HG03342 (cell line): ENCODE data around the gene NCAPD2.
A peak's percentile ranks its signal among the peaks of the same experiment; 100 is the strongest.

Source experiments
- ATAC-seq: cut with Tn5 transposase; IDR thresholded peaks from one replicate; pipeline ENCODE4 v1.9.1; 2021; ENCODE audit warnings: mild to moderate bottlenecking, moderate library complexity; ENCODE audit not compliant: unreplicated experiment

NCAPD2 gene, protein sequence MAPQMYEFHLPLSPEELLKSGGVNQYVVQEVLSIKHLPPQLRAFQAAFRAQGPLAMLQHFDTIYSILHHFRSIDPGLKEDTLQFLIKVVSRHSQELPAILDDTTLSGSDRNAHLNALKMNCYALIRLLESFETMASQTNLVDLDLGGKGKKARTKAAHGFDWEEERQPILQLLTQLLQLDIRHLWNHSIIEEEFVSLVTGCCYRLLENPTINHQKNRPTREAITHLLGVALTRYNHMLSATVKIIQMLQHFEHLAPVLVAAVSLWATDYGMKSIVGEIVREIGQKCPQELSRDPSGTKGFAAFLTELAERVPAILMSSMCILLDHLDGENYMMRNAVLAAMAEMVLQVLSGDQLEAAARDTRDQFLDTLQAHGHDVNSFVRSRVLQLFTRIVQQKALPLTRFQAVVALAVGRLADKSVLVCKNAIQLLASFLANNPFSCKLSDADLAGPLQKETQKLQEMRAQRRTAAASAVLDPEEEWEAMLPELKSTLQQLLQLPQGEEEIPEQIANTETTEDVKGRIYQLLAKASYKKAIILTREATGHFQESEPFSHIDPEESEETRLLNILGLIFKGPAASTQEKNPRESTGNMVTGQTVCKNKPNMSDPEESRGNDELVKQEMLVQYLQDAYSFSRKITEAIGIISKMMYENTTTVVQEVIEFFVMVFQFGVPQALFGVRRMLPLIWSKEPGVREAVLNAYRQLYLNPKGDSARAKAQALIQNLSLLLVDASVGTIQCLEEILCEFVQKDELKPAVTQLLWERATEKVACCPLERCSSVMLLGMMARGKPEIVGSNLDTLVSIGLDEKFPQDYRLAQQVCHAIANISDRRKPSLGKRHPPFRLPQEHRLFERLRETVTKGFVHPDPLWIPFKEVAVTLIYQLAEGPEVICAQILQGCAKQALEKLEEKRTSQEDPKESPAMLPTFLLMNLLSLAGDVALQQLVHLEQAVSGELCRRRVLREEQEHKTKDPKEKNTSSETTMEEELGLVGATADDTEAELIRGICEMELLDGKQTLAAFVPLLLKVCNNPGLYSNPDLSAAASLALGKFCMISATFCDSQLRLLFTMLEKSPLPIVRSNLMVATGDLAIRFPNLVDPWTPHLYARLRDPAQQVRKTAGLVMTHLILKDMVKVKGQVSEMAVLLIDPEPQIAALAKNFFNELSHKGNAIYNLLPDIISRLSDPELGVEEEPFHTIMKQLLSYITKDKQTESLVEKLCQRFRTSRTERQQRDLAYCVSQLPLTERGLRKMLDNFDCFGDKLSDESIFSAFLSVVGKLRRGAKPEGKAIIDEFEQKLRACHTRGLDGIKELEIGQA (N-terminal part only)

GRCh38 chr12:6493497-6494257, at the start of gene NCAPD2:
Gene NCAPD2, plus strand, starts transcription at chr12:6494102. Its CDS starts 997 bp downstream, at chr12:6495099.
- peak; percentile 83 for ATAC-seq

- no peak for ATAC-seq
Observed at GRCh38 chr12:6444704-6445688, 48.9 kb upstream of the NCAPD2 start, which contains the start of gene CD27. Gene CD27, plus strand, starts transcription at chr12:6444955. Its CDS starts 141 bp downstream, at chr12:6445096.

DNA sequence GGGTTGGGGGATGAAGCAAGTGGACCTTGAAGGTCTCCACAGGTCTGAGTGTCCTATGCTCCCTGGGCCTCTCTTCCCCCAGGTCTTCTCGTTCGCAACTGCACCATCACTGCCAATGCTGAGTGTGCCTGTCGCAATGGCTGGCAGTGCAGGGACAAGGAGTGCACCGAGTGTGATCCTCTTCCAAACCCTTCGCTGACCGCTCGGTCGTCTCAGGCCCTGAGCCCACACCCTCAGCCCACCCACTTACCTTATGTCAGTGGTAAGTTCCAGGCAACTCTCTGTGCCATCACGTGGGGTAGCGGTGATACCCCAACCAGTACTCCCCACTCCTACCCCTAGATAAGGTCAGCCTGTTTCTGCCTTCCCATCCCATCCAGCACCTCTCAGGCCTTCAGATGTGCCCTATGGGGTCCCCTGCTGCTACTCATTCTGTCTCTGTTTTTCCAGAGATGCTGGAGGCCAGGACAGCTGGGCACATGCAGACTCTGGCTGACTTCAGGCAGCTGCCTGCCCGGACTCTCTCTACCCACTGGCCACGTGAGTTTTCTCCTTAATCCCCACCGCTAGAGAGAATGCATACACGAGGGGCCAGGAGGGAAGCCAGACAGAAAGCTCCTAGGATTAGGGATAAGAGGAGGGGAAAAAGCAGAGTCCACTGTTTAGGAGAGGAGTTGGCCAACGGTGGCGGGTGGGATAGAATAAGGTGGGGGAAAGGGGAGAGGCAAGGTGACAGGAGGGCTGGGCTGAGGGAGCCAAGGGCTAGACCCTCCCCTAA, 43.6 kb upstream of the NCAPD2 start:
- no peak for ATAC-seq

DNA sequence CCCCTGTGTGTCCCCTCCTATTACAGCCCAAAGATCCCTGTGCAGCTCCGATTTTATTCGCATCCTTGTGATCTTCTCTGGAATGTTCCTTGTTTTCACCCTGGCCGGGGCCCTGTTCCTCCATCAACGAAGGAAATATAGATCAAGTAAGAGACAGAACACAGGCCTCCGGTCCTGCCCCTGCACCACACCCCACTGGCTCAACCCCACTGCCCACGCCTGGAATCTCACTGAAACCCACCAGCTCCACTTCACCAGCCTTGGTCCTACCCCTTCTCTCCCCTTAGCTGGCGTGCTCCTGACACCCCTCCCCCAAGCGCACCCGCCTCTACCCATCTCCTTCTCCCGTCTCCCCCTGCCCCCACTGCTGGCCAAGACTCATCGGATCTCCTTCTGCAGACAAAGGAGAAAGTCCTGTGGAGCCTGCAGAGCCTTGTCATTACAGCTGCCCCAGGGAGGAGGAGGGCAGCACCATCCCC, 43.0 kb upstream of the NCAPD2 start:
- no peak for ATAC-seq

DNA sequence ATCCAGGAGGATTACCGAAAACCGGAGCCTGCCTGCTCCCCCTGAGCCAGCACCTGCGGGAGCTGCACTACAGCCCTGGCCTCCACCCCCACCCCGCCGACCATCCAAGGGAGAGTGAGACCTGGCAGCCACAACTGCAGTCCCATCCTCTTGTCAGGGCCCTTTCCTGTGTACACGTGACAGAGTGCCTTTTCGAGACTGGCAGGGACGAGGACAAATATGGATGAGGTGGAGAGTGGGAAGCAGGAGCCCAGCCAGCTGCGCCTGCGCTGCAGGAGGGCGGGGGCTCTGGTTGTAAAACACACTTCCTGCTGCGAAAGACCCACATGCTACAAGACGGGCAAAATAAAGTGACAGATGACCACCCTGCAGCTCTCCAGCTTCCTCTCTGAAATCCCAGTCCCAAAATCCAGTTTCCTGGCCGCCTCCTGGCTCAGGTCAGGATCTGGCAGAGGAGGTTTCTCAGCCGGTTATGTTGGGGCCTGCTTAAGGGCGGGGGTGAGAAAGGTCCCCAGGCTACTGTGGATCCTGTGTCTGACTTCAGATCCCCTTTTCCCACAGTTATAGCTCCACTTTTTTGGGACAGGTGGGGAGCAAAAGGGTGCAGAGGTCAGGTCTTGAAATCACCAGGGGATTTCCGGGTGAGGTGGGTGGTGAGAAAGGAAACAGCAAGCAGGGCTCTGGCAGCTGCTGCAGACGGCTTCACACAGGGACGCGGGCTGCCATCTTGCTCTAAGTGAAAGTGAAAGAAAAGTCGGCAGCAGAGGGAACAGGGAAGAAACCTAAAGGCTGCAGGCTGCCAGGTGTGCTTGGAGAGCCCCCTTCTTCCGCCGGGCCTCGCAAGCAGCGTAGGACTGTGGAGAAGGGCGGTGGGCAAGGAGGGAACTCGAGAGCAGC, 42.3 kb upstream of the NCAPD2 start, which contains the start of gene TAPBPL:
TAPBPL (plus strand) TSS at position 695 of the 897 bp plus-strand sequence. CDS start 207 bp downstream, outside the sequence.
- ATAC-seq: no peak

GRCh38 chr12:6452245-6452943, 41.5 kb upstream of the NCAPD2 start:
- no peak for ATAC-seq

- no peak for ATAC-seq
Observed at GRCh38 chr12:6452944-6453630, 40.8 kb upstream of the NCAPD2 start.

DNA sequence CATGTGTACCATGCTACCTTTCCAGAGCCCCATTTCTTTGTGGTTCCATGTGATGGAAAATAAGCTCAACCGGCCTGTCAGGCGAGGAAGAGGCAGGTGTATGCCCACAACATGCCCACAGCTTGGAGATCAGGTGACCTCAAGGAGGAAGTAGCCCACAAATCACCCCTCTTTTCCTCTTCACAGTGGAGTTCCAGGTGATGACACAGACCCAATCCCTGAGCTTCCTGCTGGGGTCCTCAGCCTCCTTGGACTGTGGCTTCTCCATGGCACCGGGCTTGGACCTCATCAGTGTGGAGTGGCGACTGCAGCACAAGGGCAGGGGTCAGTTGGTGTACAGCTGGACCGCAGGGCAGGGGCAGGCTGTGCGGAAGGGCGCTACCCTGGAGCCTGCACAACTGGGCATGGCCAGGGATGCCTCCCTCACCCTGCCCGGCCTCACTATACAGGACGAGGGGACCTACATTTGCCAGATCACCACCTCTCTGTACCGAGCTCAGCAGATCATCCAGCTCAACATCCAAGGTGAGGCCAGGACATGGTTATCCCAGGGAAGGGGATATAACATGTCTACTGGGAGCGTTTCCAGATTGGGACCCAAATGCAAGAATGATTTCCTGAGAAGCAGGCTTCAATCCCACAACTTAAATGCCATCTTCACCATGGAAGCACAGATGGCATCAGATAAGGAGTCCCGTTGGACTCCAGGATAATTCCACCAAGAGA, 36.5 kb upstream of the NCAPD2 start:
- ATAC-seq: no peak

GRCh38 chr12:6458281-6459003, 35.5 kb upstream of the NCAPD2 start:
- ATAC-seq: no peak

DNA sequence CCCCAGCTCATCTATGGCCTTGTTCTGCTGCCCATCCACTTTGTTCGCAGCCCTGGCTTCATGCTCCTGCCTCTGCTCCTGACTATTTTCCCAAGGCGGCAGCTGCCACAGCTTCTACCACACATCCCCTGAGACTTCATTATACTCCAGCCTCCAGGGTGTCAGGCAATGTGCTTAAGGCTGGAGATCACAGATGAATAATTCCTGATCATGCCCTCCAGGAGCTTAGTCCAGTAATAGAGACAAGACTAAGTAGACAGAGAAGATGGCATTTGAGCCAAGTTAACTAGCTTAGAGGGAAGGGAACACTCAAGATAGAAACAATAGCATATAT, 34.9 kb upstream of the NCAPD2 start:
- ATAC-seq: no peak

DNA sequence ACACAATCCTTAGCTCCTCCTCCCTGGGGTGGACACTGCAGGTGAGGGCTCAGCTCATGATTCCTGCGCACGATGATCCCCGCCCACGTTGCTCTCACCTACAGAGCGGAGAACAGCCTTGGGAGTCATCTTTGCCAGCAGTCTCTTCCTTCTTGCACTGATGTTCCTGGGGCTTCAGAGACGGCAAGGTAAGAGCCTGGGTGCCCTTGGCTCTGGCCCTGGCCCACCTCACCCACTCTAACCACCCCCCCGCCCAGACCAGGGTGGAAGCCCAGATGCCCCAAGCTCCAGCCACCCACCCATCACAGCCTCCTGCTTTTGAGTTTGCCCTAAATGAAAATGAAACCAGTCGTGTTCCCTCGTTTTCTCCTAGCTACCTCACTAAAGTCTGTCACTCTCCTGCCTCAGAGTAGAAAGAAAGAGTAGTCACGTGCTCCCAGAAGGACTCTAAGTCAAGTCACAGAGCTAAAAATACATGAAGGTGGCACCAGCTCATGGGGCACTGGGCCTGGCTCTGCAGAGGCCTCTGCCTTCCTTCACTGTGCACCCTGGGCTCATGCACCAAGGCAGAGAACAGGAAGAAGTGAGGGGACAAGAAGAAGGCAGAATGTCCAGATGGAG, 33.0 kb upstream of the NCAPD2 start:
- no peak for ATAC-seq

GRCh38 chr12:6461401-6462233, 32.3 kb upstream of the NCAPD2 start:
- ATAC-seq: peak; percentile 69
